Measurements from ENCODE around the gene ZNF318.
"Not testable (repeated sequence)": the region's sequence is repeated elsewhere in the genome, so short reads cannot be mapped to it uniquely, and the experiment has no call there.

The ZNF318 gene

GRCh38 chr6:43401730-43402129, 32.3 kb upstream of the ZNF318 start:
- no peak for TF ChIP-seq POLR2AphosphoS5 (IDR thresholded peaks at IDR 0.05; ENCODE audit: low read depth, low read length)
- TF ChIP-seq POLR2A (IDR thresholded peaks at IDR 0.05; ENCODE audit: low read depth, low read length), result no peak
- no peak for TF ChIP-seq TAF1 (IDR thresholded peaks at IDR 0.05; ENCODE audit: borderline replicate concordance, low read depth, low read length)
- no peak for DNase-seq (ENCODE audit: insufficient read length)
- no peak for FAIRE-seq

- no peak for FAIRE-seq
- no peak for TF ChIP-seq POLR2AphosphoS5 (IDR thresholded peaks at IDR 0.05; ENCODE audit: low read depth, low read length)
- TF ChIP-seq TAF1 (IDR thresholded peaks at IDR 0.05; ENCODE audit: borderline replicate concordance, low read depth, low read length), result no peak
- TF ChIP-seq POLR2A (IDR thresholded peaks at IDR 0.05; ENCODE audit: low read depth, low read length), result no peak
- no peak for DNase-seq (ENCODE audit: insufficient read length)
Measured at GRCh38 chr6:43399932-43400487, 30.6 kb upstream of the ZNF318 start.

- no peak for DNase-seq (ENCODE audit: insufficient read length)
- no peak for TF ChIP-seq TAF1 (IDR thresholded peaks at IDR 0.05; ENCODE audit: borderline replicate concordance, low read depth, low read length)
- TF ChIP-seq POLR2A (IDR thresholded peaks at IDR 0.05; ENCODE audit: low read depth, low read length), result no peak
- TF ChIP-seq POLR2AphosphoS5 (IDR thresholded peaks at IDR 0.05; ENCODE audit: low read depth, low read length), result no peak
Measured at GRCh38 chr6:43396408-43397149, 27.1 kb upstream of the ZNF318 start.

GRCh38 chr6:43395776-43396175, 26.3 kb upstream of the ZNF318 start:
- FAIRE-seq, result no peak

More at GRCh38 chr6:43396408-43397149, 27.1 kb upstream of the ZNF318 start:
- FAIRE-seq, result no peak

GRCh38 chr6:43394982-43395381, 25.5 kb upstream of the ZNF318 start:
- no peak for TF ChIP-seq TAF1 (IDR thresholded peaks at IDR 0.05; ENCODE audit: borderline replicate concordance, low read depth, low read length)
- TF ChIP-seq POLR2A (IDR thresholded peaks at IDR 0.05; ENCODE audit: low read depth, low read length), result no peak
- no peak for TF ChIP-seq POLR2AphosphoS5 (IDR thresholded peaks at IDR 0.05; ENCODE audit: low read depth, low read length)
- FAIRE-seq (no peak), DNase-seq (ENCODE audit: insufficient read length) (no peak)

More at GRCh38 chr6:43395776-43396175, 26.3 kb upstream of the ZNF318 start:
- no peak for TF ChIP-seq TAF1 (IDR thresholded peaks at IDR 0.05; ENCODE audit: borderline replicate concordance, low read depth, low read length)
- no peak for TF ChIP-seq POLR2AphosphoS5 (IDR thresholded peaks at IDR 0.05; ENCODE audit: low read depth, low read length)
- no peak for TF ChIP-seq POLR2A (IDR thresholded peaks at IDR 0.05; ENCODE audit: low read depth, low read length)
- DNase-seq (ENCODE audit: insufficient read length), result no peak

- no peak for TF ChIP-seq TAF1 (IDR thresholded peaks at IDR 0.05; ENCODE audit: borderline replicate concordance, low read depth, low read length)
- DNase-seq (ENCODE audit: insufficient read length) (no peak), FAIRE-seq (peak; percentile 9)
Measured at GRCh38 chr6:43393602-43394001, 24.2 kb upstream of the ZNF318 start.

GRCh38 chr6:43393133-43393532, 23.7 kb upstream of the ZNF318 start:
- FAIRE-seq, result not testable (repeated sequence)

GRCh38 chr6:43391440-43392031, 22.1 kb upstream of the ZNF318 start:
- no peak for TF ChIP-seq POLR2A (IDR thresholded peaks at IDR 0.05; ENCODE audit: low read depth, low read length)
- TF ChIP-seq TAF1 (IDR thresholded peaks at IDR 0.05; ENCODE audit: borderline replicate concordance, low read depth, low read length), result no peak
- no peak for TF ChIP-seq POLR2AphosphoS5 (IDR thresholded peaks at IDR 0.05; ENCODE audit: low read depth, low read length)
- DNase-seq (ENCODE audit: insufficient read length) (no peak), FAIRE-seq (no peak)

More at GRCh38 chr6:43393133-43393532, 23.7 kb upstream of the ZNF318 start:
- not testable (repeated sequence) for DNase-seq (ENCODE audit: insufficient read length)

GRCh38 chr6:43390753-43391439, 21.4 kb upstream of the ZNF318 start:
- not testable (repeated sequence) for FAIRE-seq; DNase-seq (ENCODE audit: insufficient read length)

GRCh38 chr6:43389730-43390295, 20.4 kb upstream of the ZNF318 start:
- FAIRE-seq (no peak), DNase-seq (ENCODE audit: insufficient read length) (no peak)
- no peak for TF ChIP-seq POLR2AphosphoS5 (IDR thresholded peaks at IDR 0.05; ENCODE audit: low read depth, low read length)
- no peak for TF ChIP-seq TAF1 (IDR thresholded peaks at IDR 0.05; ENCODE audit: borderline replicate concordance, low read depth, low read length)
- TF ChIP-seq POLR2A (IDR thresholded peaks at IDR 0.05; ENCODE audit: low read depth, low read length), result no peak

- FAIRE-seq, result peak; percentile 63
Measured at GRCh38 chr6:43386492-43386891, 17.0 kb upstream of the ZNF318 start.

More at GRCh38 chr6:43386492-43386891, 17.0 kb upstream of the ZNF318 start:
- DNase-seq (ENCODE audit: insufficient read length), result no peak
- TF ChIP-seq POLR2AphosphoS5 (IDR thresholded peaks at IDR 0.05; ENCODE audit: low read depth, low read length) (no peak), TAF1 (IDR thresholded peaks at IDR 0.05; ENCODE audit: borderline replicate concordance, low read depth, low read length) (no peak), POLR2A (IDR thresholded peaks at IDR 0.05; ENCODE audit: low read depth, low read length) (no peak)

Measured in GM12892 (cell line).